H1 (cell line): ENCODE results near the gene SLC16A11. TPM values are rescaled to one million over a fixed set of nuclear protein-coding genes. Genes with fewer than 3 reads are reported as not detected.

Experiments used
- CTCF ChIA-PET: fragments of 300-600 bp; sonication (Branson Sonifier 250); formaldehyde crosslinking; loops from one replicate; lab custom pipeline; 2021; ENCODE audit not compliant: partially characterized antibody; lab: Charles Lee
- POLR2A ChIA-PET: fragments of 300-600 bp; sonication (Branson Sonifier 250); formaldehyde crosslinking; loops from one replicate; lab custom pipeline; 2021; ENCODE audit warnings: inconsistent platforms; ENCODE audit not compliant: partially characterized antibody; lab: Charles Lee
- DNase-seq, 2 experiments: peaks; one replicate each; pipeline versions ENCODE4 v3.0.0 to v3.0.0-alpha.2; 2010 to 2022; ENCODE audit warnings: low spot score in 2 of 2, low read depth in 1 of 2, mixed read lengths in 1 of 2
- FAIRE-seq: peaks from 2 replicates; lab custom pipeline; 2011; peaks lifted over from hg19 to GRCh38; lab: Jason Lieb, UNC
- H2AFZ ChIP-seq: 2 replicates; pipeline ENCODE4 v1.8.1; 2012; ENCODE audit warnings: low read length, inconsistent platforms
- H2AK5ac ChIP-seq: 2 replicates; pipeline ENCODE4 v1.6.1; 2013; ENCODE audit warnings: low read depth, low read length
- H2BK120ac ChIP-seq: replicated peaks from 2 replicates; pipeline ENCODE3; 2013; ENCODE audit warnings: low read depth, low read length, inconsistent platforms
- H2BK12ac ChIP-seq: 2 replicates; pipeline ENCODE4 v1.6.1; 2013; ENCODE audit warnings: low read depth, low read length
- H2BK15ac ChIP-seq: 2 replicates; pipeline ENCODE4 v1.6.1; 2013; ENCODE audit warnings: low read length
- H2BK20ac ChIP-seq: 2 replicates; pipeline ENCODE4 v1.6.1; 2013; ENCODE audit warnings: low read length
- H2BK5ac ChIP-seq: 2 replicates; pipeline ENCODE4 v1.6.1; 2013; ENCODE audit warnings: low read depth, low read length
- H3K14ac ChIP-seq: 2 replicates; pipeline ENCODE4 v1.6.1; 2013; ENCODE audit warnings: inconsistent platforms; ENCODE audit not compliant: insufficient read length
- H3K18ac ChIP-seq: 2 replicates; pipeline ENCODE4 v1.6.1; 2013; ENCODE audit warnings: low read length; ENCODE audit errors: extremely low read depth
- H3K23ac ChIP-seq: 2 replicates; pipeline ENCODE4 v1.6.1; 2013; ENCODE audit warnings: inconsistent platforms; ENCODE audit not compliant: insufficient read length
- H3K23me2 ChIP-seq: 2 replicates; pipeline ENCODE4 v1.6.1; 2013; ENCODE audit warnings: low read depth, low read length
- H3K27ac ChIP-seq: 2 replicates; pipeline ENCODE4 v1.6.1; 2011; ENCODE audit warnings: low read depth, low read length, inconsistent platforms
- H3K27me3 ChIP-seq, 4 experiments: replicated peaks in 1 of 4; 1 replicate in 1 of 4; 2 replicates in 3 of 4; pipeline versions ENCODE4 v1.6.1 to v1.8.1; 2011 to 2013; ENCODE audit warnings: low read length in 3 of 4, mild to moderate bottlenecking in 3 of 4, inconsistent platforms in 2 of 4, mixed read lengths in 2 of 4, moderate library complexity in 1 of 4; ENCODE audit not compliant: control insufficient read depth in 3 of 4, insufficient read depth in 3 of 4; ENCODE audit errors: extremely low read depth in 1 of 4
- H3K36me3 ChIP-seq, 4 experiments: 2 replicates each; pipeline versions ENCODE4 v1.6.1 to v1.8.1; 2011 to 2013; ENCODE audit warnings: mild to moderate bottlenecking in 4 of 4, low read length in 3 of 4, moderate library complexity in 2 of 4, control low read depth in 1 of 4, inconsistent platforms in 1 of 4; ENCODE audit not compliant: insufficient read depth in 4 of 4, control insufficient read depth in 2 of 4
- H3K4ac ChIP-seq: replicated peaks from 2 replicates; pipeline ENCODE3; 2013; ENCODE audit warnings: low read length, low read depth, mixed read lengths, inconsistent platforms; ENCODE audit not compliant: insufficient read length
- H3K4me1 ChIP-seq, 4 experiments: replicated peaks in 1 of 4; 1 replicate in 1 of 4; 2 replicates in 3 of 4; pipeline versions ENCODE4 v1.6.1 to v1.8.1; 2011 to 2013; ENCODE audit warnings: low read length in 3 of 4, inconsistent platforms in 2 of 4, mixed read lengths in 1 of 4; ENCODE audit not compliant: insufficient read depth in 4 of 4, control insufficient read depth in 3 of 4
- H3K4me2 ChIP-seq, 2 experiments: 2 replicates each; pipeline versions ENCODE4 v1.6.1 to v1.8.1; 2011 to 2013; ENCODE audit warnings: low read depth in 2 of 2, low read length in 2 of 2, control low read depth in 1 of 2, inconsistent platforms in 1 of 2, mild to moderate bottlenecking in 1 of 2; ENCODE audit not compliant: insufficient read depth in 1 of 2
- H3K4me3 ChIP-seq, 4 experiments: fragments of 200-600, 300-600 bp in 1 of 4; sonication (generic), shearing (Covaris generic), sonication (Bioruptor Twin) in 1 of 4; 2 replicates each; pipeline versions ENCODE4 v1.5.1 to v1.8.1; 2011 to 2016; ENCODE audit warnings: low read length in 4 of 4, low read depth in 3 of 4, control low read depth in 2 of 4, inconsistent platforms in 2 of 4, mild to moderate bottlenecking in 2 of 4, mixed read lengths in 1 of 4, moderate library complexity in 1 of 4; ENCODE audit not compliant: insufficient read depth in 2 of 4; ENCODE audit errors: extremely low read depth in 1 of 4
- H3K56ac ChIP-seq: replicated peaks from 2 replicates; pipeline ENCODE3; 2013; ENCODE audit warnings: low read depth, mild to moderate bottlenecking, mixed read lengths, low read length, inconsistent platforms; ENCODE audit not compliant: insufficient read length
- H3K79me1 ChIP-seq: 2 replicates; pipeline ENCODE4 v1.6.1; 2013; ENCODE audit warnings: low read depth, low read length, control low read depth
- H3K79me2 ChIP-seq, 2 experiments: 2 replicates each; pipeline versions ENCODE4 v1.6.1 to v1.8.1; 2012 to 2013; ENCODE audit warnings: low read length in 2 of 2, mild to moderate bottlenecking in 2 of 2, inconsistent platforms in 1 of 2; ENCODE audit not compliant: insufficient read depth in 2 of 2, control insufficient read depth in 1 of 2
- H3K9ac ChIP-seq, 4 experiments: replicated peaks in 1 of 4; 1 replicate in 1 of 4; 2 replicates in 3 of 4; pipeline versions ENCODE4 v1.6.1 to v1.8.1; 2011 to 2013; ENCODE audit warnings: low read depth in 3 of 4, low read length in 3 of 4, control low read depth in 2 of 4, mild to moderate bottlenecking in 2 of 4, moderate library complexity in 2 of 4, inconsistent platforms in 1 of 4; ENCODE audit errors: extremely low read depth in 1 of 4
- H3K9me3 ChIP-seq, 2 experiments: 2 replicates each; pipeline versions ENCODE4 v1.6.1 to v1.8.1; 2012 to 2013; ENCODE audit warnings: mild to moderate bottlenecking in 2 of 2, moderate library complexity in 2 of 2, control low read depth in 1 of 2, inconsistent platforms in 1 of 2, low read depth in 1 of 2, low read length in 1 of 2, mixed read lengths in 1 of 2; ENCODE audit not compliant: insufficient read depth in 2 of 2
- H4K20me1 ChIP-seq, 2 experiments: replicated peaks in 1 of 2; 2 replicates each; pipeline versions ENCODE3 to v1.8.1; 2011 to 2013; ENCODE audit warnings: inconsistent platforms in 2 of 2, low read length in 2 of 2, mild to moderate bottlenecking in 1 of 2; ENCODE audit not compliant: insufficient read depth in 2 of 2, control insufficient read depth in 1 of 2
- H4K5ac ChIP-seq: 2 replicates; pipeline ENCODE4 v1.6.1; 2013; ENCODE audit warnings: low read length, low read depth, mixed read lengths, inconsistent platforms; ENCODE audit not compliant: insufficient read length
- H4K8ac ChIP-seq: 2 replicates; pipeline ENCODE4 v1.8.0; 2013; ENCODE audit warnings: mild to moderate bottlenecking, moderate library complexity, low read length, inconsistent platforms; ENCODE audit not compliant: insufficient read depth; ENCODE audit errors: extremely low read depth
- H4K91ac ChIP-seq: replicated peaks from 2 replicates; pipeline ENCODE3; 2013; ENCODE audit warnings: low read length, mixed read lengths, inconsistent platforms; ENCODE audit not compliant: insufficient read length
- ATF2 ChIP-seq: IDR thresholded peaks from 2 replicates; pipeline ENCODE4 v1.6.1; 2012; ENCODE audit warnings: low read length, inconsistent platforms
- FOSL1 ChIP-seq: IDR thresholded peaks from 2 replicates; pipeline ENCODE4 v1.6.1; 2011; ENCODE audit warnings: mild to moderate bottlenecking, low read depth, low read length, moderate library complexity; ENCODE audit not compliant: insufficient read depth
- HDAC6 ChIP-seq: IDR thresholded peaks from one replicate; pipeline ENCODE4 v1.7.1; 2012; ENCODE audit warnings: low read depth, mild to moderate bottlenecking, inconsistent platforms, low read length, moderate library complexity
- JUN ChIP-seq: IDR thresholded peaks from 2 replicates; pipeline ENCODE4 v1.6.1; 2011; ENCODE audit warnings: low read depth, mild to moderate bottlenecking, improper control_type of control experiment, low read length
- PHF8 ChIP-seq: fragments of 200-600 bp; sonication (generic); conservative IDR thresholded peaks from 2 replicates; pipeline ENCODE4 v1.7.1; 2012; ENCODE audit warnings: low read depth, mild to moderate bottlenecking, inconsistent platforms, low read length, moderate library complexity
- POLR2A ChIP-seq, 2 experiments: IDR thresholded peaks; 1 replicate in 1 of 2; 2 replicates in 1 of 2; pipeline ENCODE4 v1.6.1; 2011; ENCODE audit warnings: low read depth in 2 of 2, low read length in 2 of 2, mild to moderate bottlenecking in 2 of 2; ENCODE audit errors: control extremely low read depth in 1 of 2
- POLR2AphosphoS5 ChIP-seq: IDR thresholded peaks from 2 replicates; pipeline ENCODE4 v1.6.1; 2011; ENCODE audit warnings: low read depth, low read length
- RBBP5 ChIP-seq: IDR thresholded peaks from 2 replicates; pipeline ENCODE4 v1.7.1; 2012; ENCODE audit warnings: low read depth, mild to moderate bottlenecking, inconsistent platforms, low read length, moderate library complexity, borderline replicate concordance
- SIX5 ChIP-seq: IDR thresholded peaks from 2 replicates; pipeline ENCODE4 v1.6.1; 2011; ENCODE audit warnings: mild to moderate bottlenecking, low read depth, low read length
- TAF1 ChIP-seq: IDR thresholded peaks from 2 replicates; pipeline ENCODE4 v1.6.1; 2011; ENCODE audit warnings: mild to moderate bottlenecking, low read depth, low read length
- WGBS, 2 experiments: shearing (Covaris generic) in 1 of 2; methylation state at CpG; one replicate each; pipeline versions ENCODE4 v1.1.6 to v1.1.7; 2013 to 2015; ENCODE audit warnings: low lambda C conversion rate in 2 of 2, mixed read lengths in 2 of 2, inconsistent platforms in 1 of 2, low coverage in 1 of 2, missing lambda C conversion rate in 1 of 2; ENCODE audit not compliant: insufficient replicate concordance in 2 of 2, insufficient coverage in 1 of 2, insufficient read length in 1 of 2; ENCODE audit errors: extremely low coverage in 1 of 2, missing lambda C conversion rate in 1 of 2; 5-methylcytosine and 5-hydroxymethylcytosine counted together
- polyA plus RNA-seq, 7 experiments: library from polyadenylated mRNA; depleted of rRNA in 3 of 7; stranded (reverse) in 5 of 7; unstranded in 2 of 7; fragments of >200 nt in 5 of 7; fragments of 200-250 nt in 2 of 7; gene quantifications; 1 replicate in 5 of 7; 2 replicates in 1 of 7; 4 replicates in 1 of 7; pipeline versions ENCODE4 v1.2.1 to v1.2.3, GENCODE V29; 2011 to 2013; ENCODE audit warnings: missing spikeins in 2 of 7, mixed read lengths in 2 of 7
- total RNA-seq: library from RNA; stranded (reverse); fragmentation: NEBNext Ultra II Directional; extraction: Animal tissue kit (Norgen Biotek cat#: 25700); gene quantifications from 2 replicates; pipeline ENCODE4 v1.2.1, GENCODE V29; 2021

The SLC16A11 gene
- total and polyA plus RNA-seq, 2 of the 8 experiments (the other 6 are each of a cell fraction or from before 2014, with no cell fraction given): 0.35 to 0.39 TPM

- ChIA-PET CTCF (interaction anchor here (0.7 to 1.6 kb wide), 7 partner anchors 11 to 193 kb away, joined by 3 to 8 read pairs (median 4); no protein-coding TSS in a partner anchor), POLR2A (interaction anchor here (0.6 to 1.5 kb wide), 5 partner anchors 8 to 973 kb away, joined by 3 to 15 read pairs (median 6); no protein-coding TSS in a partner anchor)
- Histone ChIP-seq H4K5ac (no peak overlapping the region), H3K23ac (no peak overlapping the region), H3K9me3 (no peaks in the 10 kb centered on the region), H3K23me2 (peaks cover 11% of the 10 kb centered on the region; the same call in 1 of the 2 replicates), H3K4me3 (peak overlapping the region; percentile 78 to 88 (median 84)), H3K18ac (0 out of 2 replicates have a peak overlapping the region, but pooled peaks have one; percentile 5), H3K9ac (peak overlapping the region; percentile 9 to 46 (median 39); a peak in 6 of 7 replicates), H2AK5ac (no peak overlapping the region), H3K27me3 (no peaks in the 10 kb centered on the region), H4K20me1 (peaks cover 0 to 7% of the 10 kb centered on the region in 2 experiments), H3K4me2 (peak overlapping the region; percentile 69 to 80), H3K4me1 (peaks cover 1 to 9% (median 4%) of the 10 kb centered on the region in 4 experiments; a peak in 4 of 7 replicates), H3K56ac (peak overlapping the region; percentile 33), H3K79me2 (no peaks in the 10 kb centered on the region), H4K8ac (no peak overlapping the region), H2BK15ac (no peak overlapping the region), H2BK120ac (peak overlapping the region; percentile 5), H3K4ac (no peak overlapping the region), H2BK12ac (no peak overlapping the region), H3K79me1 (no peaks in the 10 kb centered on the region), H2BK5ac (peak overlapping the region; percentile 86), H2BK20ac (no peak overlapping the region), H3K14ac (no peak overlapping the region), H3K36me3 (no peaks in the 10 kb centered on the region), H2AFZ (peak overlapping the region; percentile 68), H4K91ac (peak overlapping the region; percentile 18), H3K27ac (peak overlapping the region; percentile 48; the same call in 1 of the 2 replicates)
- DNase-seq: no peak
- no peak for FAIRE-seq
- 23% methylated on average over 7 of the region's 7 CpGs; no CpG with 5 or more reads in 1 of the 2 experiments for WGBS, 2 experiments
- TF ChIP-seq HDAC6 (no peak), FOSL1 (no peak), SIX5 (no peak), POLR2AphosphoS5 (no peak), JUN (no peak), POLR2A (IDR thresholded peaks at IDR 0.05; ENCODE audit: control extremely low read depth in 1 of 2, low read depth in 2 of 2, low read length in 2 of 2) (no peak), PHF8 (no peak), ATF2 (no peak), RBBP5 (no peak), TAF1 (no peak)
Observed at GRCh38 chr17:7034955-7035590, 8.8 kb downstream of the SLC16A11 start.
